Measurements from ENCODE around the gene OVOL1. TPM values are rescaled to one million over a fixed set of nuclear protein-coding genes. Genes with fewer than 3 reads are reported as not detected.

OVOL1 gene
- total RNA-seq, 2 experiments from 2014 or later, result not detected

DNA sequence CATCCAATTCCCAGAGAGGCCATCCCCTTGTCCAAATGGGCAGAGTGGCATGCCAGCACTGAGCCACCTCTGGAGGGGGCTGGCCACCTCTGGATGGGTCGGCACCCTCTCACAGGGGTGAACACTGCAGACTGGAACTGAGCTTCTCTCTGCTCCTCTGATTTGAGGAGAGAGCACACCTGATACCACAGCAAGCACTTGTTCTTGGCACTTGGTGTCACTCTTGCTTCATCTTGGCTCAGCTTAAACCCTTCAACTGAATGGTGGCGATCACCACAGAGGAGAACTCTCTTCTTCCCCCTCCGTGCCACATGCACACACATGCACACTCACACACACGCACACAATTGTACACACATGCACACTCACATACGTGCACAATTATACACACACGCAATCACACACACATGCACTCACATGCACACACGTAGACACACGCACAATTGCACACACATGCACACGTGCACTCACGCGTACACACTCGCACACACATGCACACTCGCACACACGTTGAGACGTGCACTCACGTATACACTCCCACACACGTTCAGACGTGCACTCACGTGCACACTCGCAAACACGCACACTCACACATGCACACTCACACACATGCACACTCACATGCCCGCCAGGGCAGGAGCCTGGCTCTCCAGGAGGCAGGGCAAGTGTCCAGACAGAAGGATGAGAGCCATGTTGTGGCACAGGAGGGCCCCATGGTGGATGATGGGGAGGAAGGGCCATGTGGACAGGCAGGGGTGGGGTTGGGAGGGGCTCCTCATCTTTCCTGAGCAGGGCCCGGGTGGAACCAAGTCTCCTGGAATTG, 23.4 kb downstream of the OVOL1 start:
- DNase-seq, result no peak
- no peaks in the 10 kb centered on the region for H3K36me3 Mint-ChIP-seq (ENCODE audit: low read depth)
- H3K27me3 Mint-ChIP-seq (ENCODE audit: low read depth), result no peaks in the 10 kb centered on the region
- H3K27ac Mint-ChIP-seq, result no peak overlapping the region
- H3K4me1 Mint-ChIP-seq (ENCODE audit: low read depth), result no peaks in the 10 kb centered on the region
- intact Hi-C loops (cut with micrococcal nuclease), result no loop called here
- no peaks in the 10 kb centered on the region for H3K9me3 Mint-ChIP-seq
- CTCF ChIA-PET, result interaction anchor here (1.0 to 10.3 kb wide), 4 partner anchors 31 to 74 kb away, joined by 3 to 158 read pairs (median 14); partner anchors contain the start of gene AP5B1
- no peak overlapping the region for H3K4me3 Mint-ChIP-seq

DNA sequence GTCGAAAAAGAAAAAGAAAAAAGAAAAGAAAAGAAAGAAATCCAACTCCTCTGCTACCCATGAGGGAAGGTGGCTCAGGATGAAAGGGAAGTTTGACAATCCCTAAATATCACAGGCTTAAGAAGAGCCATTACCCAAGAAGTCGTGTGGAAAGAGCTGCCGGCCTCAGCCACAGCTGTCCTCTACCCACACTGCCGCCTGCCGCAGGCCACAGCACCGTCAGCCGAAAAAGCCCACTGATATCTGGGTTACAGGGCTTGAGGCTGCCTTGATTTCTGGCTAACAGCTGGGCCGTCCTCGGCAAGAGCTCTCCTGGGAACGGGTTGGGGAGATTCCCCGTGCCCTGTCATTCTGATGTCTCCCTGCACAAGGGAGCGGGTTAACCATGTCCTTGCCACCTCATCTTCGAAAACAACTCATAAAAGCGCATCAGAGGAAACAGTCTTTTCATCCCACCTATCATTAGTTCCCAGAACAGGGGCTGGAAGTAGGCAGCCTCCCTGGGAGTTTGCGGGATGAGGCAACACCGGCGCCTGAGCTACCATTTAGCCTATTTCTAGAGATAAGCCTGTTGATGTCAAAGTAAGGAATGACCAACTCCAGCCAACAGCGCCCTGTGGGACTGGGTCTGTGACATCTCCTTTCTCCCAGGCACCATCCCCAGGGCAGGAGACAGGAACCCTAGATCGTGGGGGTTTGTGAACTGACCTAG, 25.1 kb downstream of the OVOL1 start:
- DNase-seq, result no peak
- CTCF ChIA-PET, result interaction anchor here (0.8 to 10.3 kb wide), 2 partner anchors 32 to 106 kb away, joined by 3 to 158 read pairs; partner anchors contain the start of gene AP5B1
- H3K4me1 Mint-ChIP-seq (ENCODE audit: low read depth), result no peaks in the 10 kb centered on the region
- no peaks in the 10 kb centered on the region for H3K9me3 Mint-ChIP-seq
- H3K27me3 Mint-ChIP-seq (ENCODE audit: low read depth), result no peaks in the 10 kb centered on the region
- intact Hi-C loops (cut with micrococcal nuclease), result no loop called here
- no peak overlapping the region for H3K27ac Mint-ChIP-seq
- H3K36me3 Mint-ChIP-seq (ENCODE audit: low read depth), result no peaks in the 10 kb centered on the region
- no peak overlapping the region for H3K4me3 Mint-ChIP-seq

DNA sequence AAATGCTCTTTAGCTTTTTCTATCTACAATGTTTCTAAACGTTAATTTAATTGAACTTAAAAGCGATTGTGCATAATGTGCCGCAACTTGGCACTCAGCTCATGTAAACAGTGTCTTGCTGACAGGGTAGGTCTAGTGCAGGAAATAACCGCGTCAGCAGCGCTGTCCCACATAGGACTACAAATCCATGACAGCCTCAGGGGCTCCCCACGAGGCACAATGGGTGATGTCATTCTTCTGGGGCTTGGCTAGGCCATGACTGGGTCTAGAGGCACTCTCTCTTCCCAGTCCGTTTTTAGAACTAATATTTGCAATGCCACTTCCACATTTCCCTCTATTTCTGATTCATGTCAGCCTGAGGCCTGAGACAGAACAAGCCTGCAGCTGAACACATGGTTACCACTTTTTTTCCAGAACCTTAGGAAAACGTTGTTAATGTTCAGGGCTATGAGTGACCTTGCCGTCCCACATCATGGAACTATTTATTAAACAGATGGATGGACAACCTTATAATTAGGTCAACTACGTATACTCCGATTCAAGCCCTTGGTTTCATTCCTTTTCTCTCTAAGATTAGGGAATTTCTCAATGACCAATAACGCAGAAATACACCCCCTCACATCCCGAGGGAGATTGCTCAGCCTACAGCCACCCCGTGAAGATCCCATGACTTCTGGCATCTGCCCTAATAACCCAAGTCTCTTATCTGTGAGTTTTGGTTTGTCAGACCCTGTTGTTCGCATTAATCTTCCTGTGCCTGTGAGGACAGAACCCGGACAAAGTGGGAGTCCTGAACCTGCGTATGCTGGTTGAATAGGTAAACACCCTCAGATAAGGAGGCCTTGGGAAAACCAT, 27.5 kb downstream of the OVOL1 start:
- intact Hi-C loops (cut with micrococcal nuclease), result no loop called here
- H3K36me3 Mint-ChIP-seq (ENCODE audit: low read depth), result no peaks in the 10 kb centered on the region
- H3K27ac Mint-ChIP-seq, result no peak overlapping the region
- H3K9me3 Mint-ChIP-seq, result no peaks in the 10 kb centered on the region
- CTCF ChIA-PET, result interaction anchor here (10.3 kb wide), 1 partner anchor 35 kb away, joined by 158 read pairs; the partner anchor contains the start of gene AP5B1
- no peak overlapping the region for H3K4me3 Mint-ChIP-seq
- no peaks in the 10 kb centered on the region for H3K27me3 Mint-ChIP-seq (ENCODE audit: low read depth)
- peaks cover 6% of the 10 kb centered on the region for H3K4me1 Mint-ChIP-seq (ENCODE audit: low read depth)
- DNase-seq, result no peak

DNA sequence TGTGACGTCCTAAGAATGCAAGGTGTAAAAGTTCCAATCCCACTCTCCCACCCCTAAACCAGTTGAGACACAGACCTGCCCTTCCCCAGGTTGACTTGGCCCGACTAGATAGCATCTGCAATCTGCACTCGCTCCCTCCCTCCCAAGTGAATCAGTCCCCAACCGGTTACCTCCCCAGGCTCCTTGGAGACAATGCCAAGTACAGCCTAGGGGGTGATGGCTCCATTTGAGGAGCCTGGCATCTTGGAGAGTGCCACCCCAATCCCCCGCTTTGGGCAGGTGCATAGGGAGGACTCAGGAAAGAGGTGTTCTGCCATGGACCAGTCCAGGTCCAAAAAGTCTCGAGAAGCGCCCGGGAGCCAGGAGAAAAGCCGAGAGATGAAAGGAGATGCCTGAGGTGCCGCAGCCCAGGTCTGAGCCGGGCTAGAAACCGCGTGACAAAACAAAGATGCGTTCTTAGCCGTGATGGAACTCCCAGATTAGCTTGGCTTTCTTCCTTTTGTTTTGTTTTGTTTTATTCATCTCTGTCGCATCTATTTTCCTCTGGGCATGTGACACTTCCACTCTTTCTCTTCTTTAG, 28.2 kb downstream of the OVOL1 start:
- no peaks in the 10 kb centered on the region for H3K36me3 Mint-ChIP-seq (ENCODE audit: low read depth)
- H3K27me3 Mint-ChIP-seq (ENCODE audit: low read depth), result no peaks in the 10 kb centered on the region
- no peaks in the 10 kb centered on the region for H3K9me3 Mint-ChIP-seq
- intact Hi-C loops (cut with micrococcal nuclease), result no loop called here
- DNase-seq, result no peak
- no peak overlapping the region for H3K4me3 Mint-ChIP-seq
- CTCF ChIA-PET, result interaction anchor here (0.6 to 10.3 kb wide), 3 partner anchors 26 to 40 kb away, joined by 3 to 158 read pairs (median 3); partner anchors contain the start of gene AP5B1
- peaks cover 6% of the 10 kb centered on the region for H3K4me1 Mint-ChIP-seq (ENCODE audit: low read depth)
- H3K27ac Mint-ChIP-seq, result no peak overlapping the region

DNA sequence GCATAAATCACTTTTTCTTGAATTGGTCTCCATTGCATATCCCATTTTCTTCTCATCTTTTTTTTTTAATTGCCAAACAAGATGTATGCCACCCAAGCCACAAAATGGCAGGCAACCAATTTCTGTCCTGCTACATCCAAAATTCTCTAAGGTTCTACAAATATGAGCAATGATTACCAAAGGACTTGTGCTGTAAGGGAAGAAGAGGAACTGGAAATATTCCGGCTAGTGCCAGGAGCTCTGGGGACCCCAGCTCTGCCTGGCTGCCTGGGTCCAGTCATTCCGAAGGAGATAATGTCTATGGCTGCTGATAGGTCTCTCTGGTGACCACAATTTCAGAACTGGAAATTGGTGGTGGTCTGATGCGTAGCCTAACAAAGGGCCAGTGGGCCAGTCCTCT, 29.8 kb downstream of the OVOL1 start:
- no peak for DNase-seq
- CTCF ChIA-PET, result interaction anchor here (0.6 to 10.3 kb wide), 21 partner anchors 11 to 961 kb away, joined by 3 to 158 read pairs (median 4); partner anchors contain the start of genes AP5B1 and KAT5
- H3K27me3 Mint-ChIP-seq (ENCODE audit: low read depth), result no peaks in the 10 kb centered on the region
- H3K36me3 Mint-ChIP-seq (ENCODE audit: low read depth), result no peaks in the 10 kb centered on the region
- H3K4me1 Mint-ChIP-seq (ENCODE audit: low read depth), result peaks cover 6% of the 10 kb centered on the region
- no peak overlapping the region for H3K27ac Mint-ChIP-seq
- intact Hi-C loops (cut with micrococcal nuclease), result no loop called here
- no peaks in the 10 kb centered on the region for H3K9me3 Mint-ChIP-seq
- H3K4me3 Mint-ChIP-seq, result no peak overlapping the region

DNA sequence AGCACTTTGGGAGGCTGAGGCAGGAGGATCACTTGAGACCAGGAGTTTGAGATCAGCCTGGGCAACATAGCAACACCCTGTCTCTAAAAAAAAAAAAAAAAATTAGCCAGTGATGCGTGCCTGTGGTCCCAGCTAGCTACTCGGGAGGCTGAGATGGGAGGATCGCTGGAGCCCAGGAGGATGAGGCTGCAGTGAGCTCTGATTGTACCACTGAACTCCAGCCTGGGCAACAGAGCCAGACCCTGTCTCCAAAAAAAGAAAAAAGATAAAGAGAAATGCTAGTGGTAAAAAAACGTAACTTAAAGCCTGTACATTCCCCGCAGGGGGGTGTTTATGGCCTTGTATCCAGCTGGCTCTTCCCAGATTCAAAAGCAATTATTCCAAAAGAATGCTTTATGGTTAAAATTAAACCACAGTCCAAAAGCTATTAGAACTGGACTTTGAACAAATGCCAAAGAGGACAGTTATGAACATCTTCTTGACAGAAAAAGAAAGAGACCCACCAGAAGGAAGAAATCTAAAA, 30.5 kb downstream of the OVOL1 start:
- DNase-seq, result no peak
- intact Hi-C loops (cut with micrococcal nuclease), result no loop called here

DNA sequence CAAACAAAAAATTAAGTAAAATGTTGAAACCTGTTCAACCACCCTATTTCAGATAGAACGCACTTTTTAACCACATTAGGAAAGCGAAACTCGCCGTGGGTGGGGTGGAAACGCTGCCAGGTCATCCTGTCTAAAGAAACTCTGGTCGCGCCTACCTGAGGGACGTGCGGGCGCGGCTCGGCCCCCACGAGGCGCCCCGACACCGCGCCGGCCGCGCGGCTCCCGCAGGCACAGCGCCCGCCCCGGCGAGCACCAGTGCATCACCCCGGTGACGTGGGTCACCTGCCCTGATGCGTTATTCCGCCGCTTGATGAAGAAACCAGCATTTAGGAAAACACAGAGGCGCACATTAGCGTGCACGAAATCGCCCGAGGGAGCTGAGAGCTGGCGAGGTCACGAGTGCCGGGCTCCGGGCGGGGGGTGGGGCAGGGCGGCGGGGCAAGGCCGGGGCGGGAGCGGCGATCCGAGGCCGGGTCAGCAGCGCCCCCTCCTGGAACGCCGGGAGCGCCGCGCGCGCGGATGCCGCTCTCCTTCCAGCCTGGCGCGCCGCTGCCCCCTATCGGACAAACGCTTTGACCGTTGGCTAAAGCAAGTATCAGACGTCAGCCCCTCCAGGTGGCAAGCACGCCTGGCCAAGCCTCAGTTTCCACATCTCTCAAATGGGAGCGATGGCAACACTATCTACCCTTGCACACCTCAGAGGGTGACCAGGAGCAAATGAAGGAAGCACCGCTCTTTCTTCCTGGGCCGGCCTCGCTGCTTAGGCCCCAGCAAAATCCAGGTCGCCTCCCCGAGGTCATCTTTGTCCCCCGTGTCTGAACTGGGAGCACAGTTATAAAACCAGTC, 31.2 kb downstream of the OVOL1 start:
- CTCF ChIA-PET, result interaction anchor here (0.5 to 10.3 kb wide), 29 partner anchors 9 to 235 kb away, joined by 3 to 158 read pairs (median 5); partner anchors contain the start of genes AP5B1, KAT5, RNASEH2C and SF3B2

More for the DNA sequence above, 30.5 kb downstream of the OVOL1 start:
- H3K36me3 Mint-ChIP-seq (ENCODE audit: low read depth), result no peaks in the 10 kb centered on the region
- CTCF ChIA-PET, result interaction anchor here (0.5 to 10.3 kb wide), 26 partner anchors 10 to 235 kb away, joined by 3 to 158 read pairs (median 4); partner anchors contain the start of genes AP5B1, KAT5, RNASEH2C and SF3B2
- H3K27me3 Mint-ChIP-seq (ENCODE audit: low read depth), result no peaks in the 10 kb centered on the region
- H3K27ac Mint-ChIP-seq, result no peak overlapping the region
- peak overlapping the region; percentile 59 for H3K4me3 Mint-ChIP-seq
- no peaks in the 10 kb centered on the region for H3K9me3 Mint-ChIP-seq
- H3K4me1 Mint-ChIP-seq (ENCODE audit: low read depth), result peaks cover 6% of the 10 kb centered on the region

DNA sequence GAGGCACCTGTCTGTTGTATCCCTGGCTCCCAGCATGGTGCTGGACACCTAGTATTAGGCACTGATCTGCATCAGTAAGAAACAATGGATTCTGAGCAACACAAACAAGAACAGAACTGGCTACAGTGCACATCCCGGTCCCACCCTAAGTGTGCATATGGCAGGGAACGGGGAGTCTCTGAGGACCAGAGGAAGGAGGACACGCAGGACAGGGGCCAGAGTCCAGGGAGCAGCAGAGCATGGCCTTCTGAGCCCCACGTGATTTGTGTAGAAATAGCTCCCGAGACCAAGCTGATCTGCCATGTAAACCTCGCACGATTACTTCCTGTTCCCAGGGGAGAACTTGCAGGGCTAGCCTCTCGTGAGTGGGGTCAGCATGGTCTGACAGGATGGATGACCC, 34.2 kb downstream of the OVOL1 start:
- CTCF ChIA-PET, result interaction anchor here (0.6 to 10.3 kb wide), 5 partner anchors 13 to 120 kb away, joined by 3 to 158 read pairs (median 3); partner anchors contain the start of gene AP5B1

More for the DNA sequence above, 31.2 kb downstream of the OVOL1 start:
- intact Hi-C loops (cut with micrococcal nuclease), result loop anchor here (1.0 kb wide), 5 partner anchors 15 to 171 kb away; partner anchors contain the start of genes AP5B1 and SNX32
- H3K4me1 Mint-ChIP-seq (ENCODE audit: low read depth), result peaks cover 6% of the 10 kb centered on the region
- no peaks in the 10 kb centered on the region for H3K36me3 Mint-ChIP-seq (ENCODE audit: low read depth)
- H3K4me3 Mint-ChIP-seq, result peak overlapping the region; percentile 72
- DNase-seq, result peak; percentile 96
- H3K27ac Mint-ChIP-seq, result peak overlapping the region; percentile 50
- H3K9me3 Mint-ChIP-seq, result no peaks in the 10 kb centered on the region
- H3K27me3 Mint-ChIP-seq (ENCODE audit: low read depth), result no peaks in the 10 kb centered on the region

DNA sequence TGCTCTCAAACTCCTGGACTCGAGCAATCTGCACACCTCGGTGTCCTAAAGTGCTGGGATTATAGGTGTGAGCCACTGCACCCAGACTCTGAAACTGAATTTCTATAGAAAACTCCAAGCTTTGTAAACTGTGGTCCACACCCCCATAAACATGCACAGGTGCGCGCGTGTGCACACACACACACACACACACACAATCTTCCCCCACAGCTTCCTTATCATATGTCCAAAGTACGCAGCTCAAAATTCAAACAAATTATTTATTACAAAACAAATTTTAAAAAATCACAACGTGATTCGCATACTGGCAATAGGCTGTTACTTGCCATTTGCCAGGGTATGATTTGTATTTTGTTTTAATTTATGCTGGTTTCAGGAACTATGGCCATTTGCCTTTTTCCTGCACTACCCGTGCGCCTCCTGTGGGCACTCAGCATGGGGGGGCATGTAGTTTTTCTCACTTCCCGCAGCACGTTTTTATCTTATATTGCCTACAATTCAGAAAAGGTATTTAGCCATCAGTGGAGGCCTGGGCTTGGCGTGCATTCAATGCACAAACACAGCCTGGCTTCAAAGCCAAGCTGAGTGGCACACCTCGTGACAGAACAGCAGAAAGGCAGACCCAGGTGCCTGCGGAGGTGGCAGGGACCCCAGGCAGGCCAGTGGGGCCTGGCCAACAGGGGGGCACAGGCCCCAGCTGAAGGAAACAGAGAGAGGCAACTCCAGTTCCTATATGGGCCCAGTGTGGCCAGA, 36.1 kb downstream of the OVOL1 start:
- CTCF ChIA-PET, result interaction anchor here (1.1 to 6.1 kb wide), 3 partner anchors 44 to 111 kb away, joined by 3 to 32 read pairs (median 3); partner anchors contain the start of genes AP5B1 and KAT5

More for the DNA sequence above, 34.2 kb downstream of the OVOL1 start:
- H3K27me3 Mint-ChIP-seq (ENCODE audit: low read depth), result no peaks in the 10 kb centered on the region
- intact Hi-C loops (cut with micrococcal nuclease), result no loop called here
- H3K9me3 Mint-ChIP-seq, result no peaks in the 10 kb centered on the region
- H3K27ac Mint-ChIP-seq, result no peak overlapping the region
- peaks cover 6% of the 10 kb centered on the region for H3K4me1 Mint-ChIP-seq (ENCODE audit: low read depth)
- DNase-seq, result no peak
- H3K4me3 Mint-ChIP-seq, result no peak overlapping the region
- H3K36me3 Mint-ChIP-seq (ENCODE audit: low read depth), result no peaks in the 10 kb centered on the region

More for the DNA sequence above, 36.1 kb downstream of the OVOL1 start:
- no peaks in the 10 kb centered on the region for H3K27me3 Mint-ChIP-seq (ENCODE audit: low read depth)
- H3K36me3 Mint-ChIP-seq (ENCODE audit: low read depth), result no peaks in the 10 kb centered on the region
- no peaks in the 10 kb centered on the region for H3K9me3 Mint-ChIP-seq
- no peak for DNase-seq
- H3K4me3 Mint-ChIP-seq, result no peak overlapping the region
- intact Hi-C loops (cut with micrococcal nuclease), result no loop called here
- peaks cover 8% of the 10 kb centered on the region for H3K4me1 Mint-ChIP-seq (ENCODE audit: low read depth)
- no peak overlapping the region for H3K27ac Mint-ChIP-seq

Data from activated naive CD4-positive, alpha-beta T cell treated with anti-CD3 and anti-CD28 coated beads for 36 hours (primary cell).